Osteocyte (in vitro differentiated cells): ENCODE data around the gene GNAI1. TPM values are rescaled to one million over a fixed set of nuclear protein-coding genes. Genes with fewer than 3 reads are reported as not detected.

Experiments
- DNase-seq: peaks from one replicate; pipeline ENCODE4 v3.0.0; 2021; ENCODE audit warnings: mixed read lengths; ENCODE audit not compliant: unreplicated experiment; ENCODE audit errors: extremely low spot score
- H3K27ac Mint-ChIP-seq: one replicate; pipeline ENCODE4 v1.8.0; 2021; ENCODE audit warnings: mild to moderate bottlenecking, mixed read lengths; ENCODE audit not compliant: unreplicated experiment
- H3K27me3 Mint-ChIP-seq: one replicate; pipeline ENCODE4 v1.8.0; 2021; ENCODE audit warnings: mixed read lengths; ENCODE audit not compliant: unreplicated experiment
- H3K36me3 Mint-ChIP-seq: one replicate; pipeline ENCODE4 v1.8.0; 2021; ENCODE audit warnings: mixed read lengths; ENCODE audit not compliant: unreplicated experiment
- H3K4me1 Mint-ChIP-seq: one replicate; pipeline ENCODE4 v1.8.0; 2021; ENCODE audit warnings: mixed read lengths; ENCODE audit not compliant: unreplicated experiment
- H3K4me3 Mint-ChIP-seq: one replicate; pipeline ENCODE4 v1.8.0; 2021; ENCODE audit warnings: mild to moderate bottlenecking, moderate library complexity, mixed read lengths; ENCODE audit not compliant: unreplicated experiment
- H3K9me3 Mint-ChIP-seq: one replicate; pipeline ENCODE4 v1.8.0; 2021; ENCODE audit warnings: mixed read lengths; ENCODE audit not compliant: unreplicated experiment
- total RNA-seq: library from RNA; stranded (reverse); gene quantifications from 2 replicates; pipeline ENCODE4 v1.2.1, GENCODE V29; 2021
- TF ChIP-seq, protein P1 (sequence below): fragments of 200-600 bp; sonication (generic); IDR thresholded peaks from 2 replicates; pipeline ENCODE4 v1.5.0; 2021; ENCODE audit warnings: antibody characterized with exemption, mild to moderate bottlenecking, moderate library complexity

The GNAI1 gene
- total RNA-seq, 1 donor from 2014 or later: 44.4 TPM

DNA sequence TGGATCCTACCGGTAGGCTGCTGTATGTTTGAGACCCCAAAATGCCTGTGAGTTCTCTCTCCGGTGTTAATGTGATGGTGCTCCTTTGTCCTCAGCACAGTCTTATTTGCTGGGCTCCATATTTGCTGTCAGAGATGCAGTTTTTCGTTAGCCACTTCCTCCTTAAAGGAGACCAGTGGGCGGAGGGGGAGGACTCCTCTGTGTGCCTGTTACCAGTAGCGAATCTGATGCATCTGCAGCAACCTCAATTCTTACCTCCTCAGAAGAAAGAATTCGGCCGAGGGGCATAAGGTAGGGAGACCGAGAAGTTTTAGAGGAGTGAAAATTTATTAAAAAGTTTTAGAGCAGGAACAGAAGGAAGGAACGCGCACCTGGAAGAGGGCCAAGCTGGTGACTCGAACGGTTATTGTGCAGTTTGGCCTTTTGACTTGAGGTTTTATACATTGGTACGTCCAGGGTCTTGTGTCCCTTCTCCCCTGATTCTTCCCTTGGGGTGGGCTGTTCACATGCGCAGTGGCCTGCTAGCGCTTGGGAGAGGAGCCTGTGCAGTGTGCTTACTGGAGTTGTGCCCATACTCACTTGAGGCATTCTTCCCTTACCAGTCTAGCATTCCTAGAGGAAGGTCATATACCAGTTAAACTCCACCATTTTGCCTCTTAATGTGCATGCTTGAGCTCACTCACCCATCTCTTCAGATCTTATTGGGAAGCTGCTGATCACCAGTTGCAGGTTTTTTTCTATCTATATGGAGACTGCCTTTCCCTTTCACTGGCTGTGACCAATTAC, 49.5 kb downstream of the GNAI1 start:
- Mint-ChIP-seq H3K27ac (no peak overlapping the region), H3K4me3 (no peak overlapping the region), H3K27me3 (no peaks in the 10 kb centered on the region), H3K36me3 (no peaks in the 10 kb centered on the region), H3K9me3 (no peaks in the 10 kb centered on the region), H3K4me1 (peaks cover 37% of the 10 kb centered on the region)
- DNase-seq: no peak
- TF ChIP-seq, protein P1, sequence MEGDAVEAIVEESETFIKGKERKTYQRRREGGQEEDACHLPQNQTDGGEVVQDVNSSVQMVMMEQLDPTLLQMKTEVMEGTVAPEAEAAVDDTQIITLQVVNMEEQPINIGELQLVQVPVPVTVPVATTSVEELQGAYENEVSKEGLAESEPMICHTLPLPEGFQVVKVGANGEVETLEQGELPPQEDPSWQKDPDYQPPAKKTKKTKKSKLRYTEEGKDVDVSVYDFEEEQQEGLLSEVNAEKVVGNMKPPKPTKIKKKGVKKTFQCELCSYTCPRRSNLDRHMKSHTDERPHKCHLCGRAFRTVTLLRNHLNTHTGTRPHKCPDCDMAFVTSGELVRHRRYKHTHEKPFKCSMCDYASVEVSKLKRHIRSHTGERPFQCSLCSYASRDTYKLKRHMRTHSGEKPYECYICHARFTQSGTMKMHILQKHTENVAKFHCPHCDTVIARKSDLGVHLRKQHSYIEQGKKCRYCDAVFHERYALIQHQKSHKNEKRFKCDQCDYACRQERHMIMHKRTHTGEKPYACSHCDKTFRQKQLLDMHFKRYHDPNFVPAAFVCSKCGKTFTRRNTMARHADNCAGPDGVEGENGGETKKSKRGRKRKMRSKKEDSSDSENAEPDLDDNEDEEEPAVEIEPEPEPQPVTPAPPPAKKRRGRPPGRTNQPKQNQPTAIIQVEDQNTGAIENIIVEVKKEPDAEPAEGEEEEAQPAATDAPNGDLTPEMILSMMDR: no peak

DNA sequence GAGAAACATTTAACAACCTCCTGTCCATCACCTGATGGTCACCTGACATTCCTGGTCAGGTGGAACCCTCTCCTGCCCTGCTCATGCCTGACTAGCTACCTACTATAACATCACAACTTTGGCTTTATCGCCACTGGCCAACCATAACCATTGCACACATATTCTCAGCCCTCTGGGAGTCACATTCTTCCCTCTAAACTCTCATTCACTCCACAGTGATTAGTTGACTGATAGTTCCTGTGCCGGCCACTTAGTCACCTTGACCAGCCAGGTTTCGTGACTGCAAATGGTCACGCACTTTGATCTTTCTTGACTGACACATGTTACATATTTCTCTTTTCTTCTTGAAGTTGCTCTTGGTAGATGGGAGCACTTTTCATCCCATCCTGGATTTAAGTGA, 50.1 kb downstream of the GNAI1 start:
- Mint-ChIP-seq H3K9me3 (no peaks in the 10 kb centered on the region), H3K27ac (no peak overlapping the region), H3K4me1 (peaks cover 37% of the 10 kb centered on the region), H3K36me3 (peaks cover 3% of the 10 kb centered on the region), H3K27me3 (no peaks in the 10 kb centered on the region), H3K4me3 (no peak overlapping the region)
- TF ChIP-seq, protein P1: no peak
- DNase-seq: no peak

DNA sequence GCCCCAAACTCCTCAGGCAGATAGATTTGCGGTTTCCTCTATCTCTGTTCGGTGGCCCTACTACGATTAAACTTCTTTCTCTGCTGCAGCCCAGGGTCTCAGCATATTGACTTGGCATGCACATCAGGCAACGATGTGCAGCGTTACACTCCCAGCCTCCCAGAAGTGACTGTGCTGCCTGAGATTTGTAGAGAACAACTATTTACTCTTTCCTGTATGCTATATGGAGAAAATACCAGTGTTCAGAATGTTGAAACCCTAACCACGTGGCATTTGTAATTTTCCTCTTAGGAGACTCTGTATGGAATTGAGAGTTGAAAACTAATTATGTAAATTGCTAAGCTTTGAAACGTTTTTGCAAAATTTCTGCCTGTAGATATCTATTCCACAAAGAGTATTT, 50.9 kb downstream of the GNAI1 start:
- no peak for DNase-seq
- Mint-ChIP-seq H3K9me3 (no peaks in the 10 kb centered on the region), H3K27ac (no peak overlapping the region), H3K36me3 (peaks cover 3% of the 10 kb centered on the region), H3K4me3 (no peak overlapping the region), H3K4me1 (peaks cover 36% of the 10 kb centered on the region), H3K27me3 (no peaks in the 10 kb centered on the region)
- TF ChIP-seq, protein P1: no peak

DNA sequence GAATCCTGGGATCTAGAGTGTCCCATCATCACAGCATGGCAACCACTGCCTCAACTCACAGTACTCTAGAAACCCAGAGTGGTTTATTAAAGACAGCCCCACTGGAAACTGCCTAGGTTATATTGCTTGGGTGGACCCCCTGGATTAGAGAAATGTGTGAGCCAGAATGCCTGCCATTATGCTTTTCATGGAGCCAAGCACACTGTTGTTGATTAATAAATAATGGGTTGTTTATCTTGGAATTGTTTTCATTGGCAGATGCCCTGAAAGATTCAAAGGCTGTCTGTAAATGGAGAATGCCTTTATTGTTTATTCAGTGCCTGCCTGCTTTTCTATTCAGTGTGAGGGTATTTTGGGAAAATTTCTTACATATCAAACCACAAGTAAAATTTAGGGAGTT, 52.1 kb downstream of the GNAI1 start:
- H3K27ac Mint-ChIP-seq: peak overlapping the region; percentile 25
- no peaks in the 10 kb centered on the region for H3K9me3 Mint-ChIP-seq

DNA sequence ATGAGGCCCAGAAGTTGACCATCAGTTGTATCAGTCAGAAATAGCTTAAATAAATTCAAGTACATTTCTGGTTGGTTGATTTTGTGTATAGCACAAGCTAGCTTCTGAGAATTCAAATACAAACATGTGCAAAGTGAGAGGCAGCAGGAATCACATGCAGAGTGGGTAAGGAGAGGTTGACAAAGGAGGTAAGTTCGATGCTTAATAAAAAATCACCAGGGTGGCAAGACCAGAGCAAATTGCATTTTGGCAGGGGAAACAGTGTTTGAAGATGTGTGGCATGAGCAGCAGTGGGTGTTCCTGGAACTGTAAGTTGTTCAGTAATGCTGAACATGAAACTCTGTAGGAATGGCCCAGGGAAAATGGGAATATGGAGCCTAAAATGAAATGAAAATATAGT, 52.6 kb downstream of the GNAI1 start:
- DNase-seq: no peak
- Mint-ChIP-seq H3K9me3 (no peaks in the 10 kb centered on the region), H3K4me3 (no peak overlapping the region), H3K36me3 (peaks cover 3% of the 10 kb centered on the region), H3K27ac (peak overlapping the region; percentile 25), H3K4me1 (peaks cover 33% of the 10 kb centered on the region), H3K27me3 (no peaks in the 10 kb centered on the region)
- TF ChIP-seq, protein P1: no peak

More for the DNA sequence above, 52.1 kb downstream of the GNAI1 start:
- H3K4me3 Mint-ChIP-seq: no peak overlapping the region
- TF ChIP-seq, protein P1: no peak
- H3K27me3 Mint-ChIP-seq: no peaks in the 10 kb centered on the region
- peaks cover 37% of the 10 kb centered on the region for H3K4me1 Mint-ChIP-seq
- peaks cover 3% of the 10 kb centered on the region for H3K36me3 Mint-ChIP-seq
- DNase-seq: no peak
